Ammon's horn (tissue), 1 donor: ENCODE data around the gene QRFP.
"Not testable (repeated sequence)": the region's sequence is repeated elsewhere in the genome, so short reads cannot be mapped to it uniquely, and the experiment has no call there.

Source experiments
- DNase-seq: peaks from one replicate; pipeline ENCODE4 v3.0.0-alpha.2; 2016; ENCODE audit warnings: low spot score

QRFP gene

DNA sequence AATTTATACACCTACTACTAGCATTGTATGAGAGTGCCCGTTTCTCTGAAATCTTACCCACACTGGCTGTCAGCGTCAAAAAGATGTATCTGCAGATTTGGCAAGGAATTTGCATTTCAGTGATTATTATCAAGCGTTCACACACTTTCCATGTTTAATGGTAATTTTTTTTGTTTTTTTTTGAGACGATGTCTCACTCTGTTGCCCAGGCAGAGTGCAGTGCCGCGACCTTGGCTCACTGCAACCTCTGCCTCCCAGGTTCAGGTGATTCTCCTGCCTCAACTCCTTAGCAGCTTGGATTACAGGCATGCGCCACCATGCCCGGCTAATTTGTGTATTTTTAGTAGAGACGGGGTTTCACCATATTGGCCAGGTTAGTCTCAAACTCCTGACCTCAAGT, 47.3 kb downstream of the QRFP start:
- no peak for DNase-seq

DNA sequence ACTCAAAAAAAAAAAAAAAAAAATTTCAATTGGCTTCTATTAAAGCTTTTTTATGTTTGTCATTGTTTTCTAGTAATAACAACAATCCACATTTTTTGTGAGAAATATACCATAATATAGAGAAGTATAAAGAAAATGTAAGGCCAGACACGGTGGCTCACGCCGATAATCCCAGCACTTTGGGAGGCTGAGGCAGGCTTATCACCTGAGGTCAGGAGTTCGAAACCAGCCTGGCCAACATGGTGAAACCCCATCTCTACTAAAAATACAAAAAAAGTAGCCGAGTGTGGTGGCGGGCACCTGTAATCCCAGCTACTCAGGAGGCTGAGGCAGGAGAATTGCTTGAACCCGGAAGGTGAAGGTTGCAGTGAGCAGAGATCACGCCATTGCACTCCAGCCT, 48.1 kb downstream of the QRFP start:
- not testable (repeated sequence) for DNase-seq

DNA sequence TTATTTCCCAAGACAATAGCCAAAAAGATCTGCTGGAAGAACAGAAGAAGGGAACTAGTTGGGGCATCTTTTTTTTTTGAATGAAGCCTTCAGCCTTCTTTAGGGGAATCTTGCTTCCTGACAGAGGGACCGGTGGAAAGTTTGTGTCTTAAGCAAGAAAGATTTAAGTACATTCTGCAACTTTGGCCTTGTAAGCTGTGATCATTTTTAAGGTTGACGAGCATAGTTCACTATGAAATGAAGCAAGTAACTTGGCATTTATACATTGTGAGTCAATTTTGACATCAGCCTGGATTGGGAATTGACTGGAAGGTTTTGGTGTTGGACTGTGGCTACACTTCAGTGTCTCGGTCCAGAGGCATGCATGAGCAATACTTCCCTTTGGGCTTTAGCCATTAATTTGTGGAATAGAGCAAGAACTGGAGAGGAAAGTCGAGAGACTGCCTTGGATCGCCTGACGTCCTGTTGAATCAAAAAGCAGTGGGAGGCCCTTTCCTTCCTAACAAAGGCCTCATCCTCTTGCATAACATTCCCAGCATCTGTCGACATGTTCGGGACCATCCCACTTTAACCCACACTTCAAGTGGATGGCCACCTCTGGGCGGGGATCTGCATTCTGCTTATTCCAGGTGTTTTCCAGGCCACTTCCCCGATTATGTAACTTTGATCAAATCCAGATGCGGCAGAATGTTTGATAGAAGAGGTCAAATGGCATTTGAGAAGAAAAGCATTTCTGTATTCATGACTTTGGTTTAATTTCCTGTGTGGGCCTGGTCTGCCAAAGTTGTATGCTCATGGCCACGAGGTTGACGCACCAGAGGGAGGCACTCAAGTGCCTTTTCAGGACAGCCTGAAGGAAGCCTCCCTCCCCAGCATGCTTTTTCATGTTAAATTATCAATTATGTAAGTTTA, 49.0 kb downstream of the QRFP start:
- peak; percentile 48 for DNase-seq

DNA sequence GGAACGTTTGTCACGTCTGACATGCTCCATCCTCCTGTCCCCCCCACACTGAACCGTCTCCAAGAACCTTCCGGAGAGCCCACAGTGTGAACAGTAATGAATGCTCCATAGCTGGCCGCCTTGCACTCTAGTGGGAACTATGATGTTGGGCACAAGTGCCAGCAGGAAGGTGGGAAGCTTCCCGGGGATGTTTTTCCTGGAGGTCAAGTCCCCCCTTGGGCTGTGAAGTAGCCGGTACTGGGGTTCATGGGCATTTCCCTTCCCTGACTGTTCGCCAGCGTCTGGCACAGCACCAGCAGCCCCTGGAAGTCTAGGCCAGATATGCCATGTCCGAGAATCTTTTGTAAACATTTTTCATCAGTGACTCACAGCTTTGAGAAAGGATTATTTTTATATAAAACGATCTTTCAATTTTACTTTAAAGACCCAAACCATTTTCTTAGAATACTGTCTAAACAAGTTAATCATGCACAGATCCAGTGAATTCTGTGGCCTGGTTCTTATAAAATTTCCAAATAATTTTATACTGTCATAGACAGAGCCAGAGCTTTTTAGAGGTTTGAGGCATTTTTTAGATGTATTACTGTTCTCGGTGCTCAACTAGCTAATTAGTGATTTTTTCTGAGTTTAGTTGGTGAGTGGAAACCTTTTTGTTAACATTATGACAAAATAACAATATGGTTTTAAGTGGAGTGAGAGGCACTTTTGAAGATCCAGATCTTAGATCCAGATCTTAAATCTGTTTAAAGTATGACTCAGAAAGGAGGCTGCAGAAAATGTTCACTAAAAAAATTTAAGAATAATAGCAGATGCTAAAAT, 49.9 kb downstream of the QRFP start:
- peak; percentile 69 for DNase-seq

DNA sequence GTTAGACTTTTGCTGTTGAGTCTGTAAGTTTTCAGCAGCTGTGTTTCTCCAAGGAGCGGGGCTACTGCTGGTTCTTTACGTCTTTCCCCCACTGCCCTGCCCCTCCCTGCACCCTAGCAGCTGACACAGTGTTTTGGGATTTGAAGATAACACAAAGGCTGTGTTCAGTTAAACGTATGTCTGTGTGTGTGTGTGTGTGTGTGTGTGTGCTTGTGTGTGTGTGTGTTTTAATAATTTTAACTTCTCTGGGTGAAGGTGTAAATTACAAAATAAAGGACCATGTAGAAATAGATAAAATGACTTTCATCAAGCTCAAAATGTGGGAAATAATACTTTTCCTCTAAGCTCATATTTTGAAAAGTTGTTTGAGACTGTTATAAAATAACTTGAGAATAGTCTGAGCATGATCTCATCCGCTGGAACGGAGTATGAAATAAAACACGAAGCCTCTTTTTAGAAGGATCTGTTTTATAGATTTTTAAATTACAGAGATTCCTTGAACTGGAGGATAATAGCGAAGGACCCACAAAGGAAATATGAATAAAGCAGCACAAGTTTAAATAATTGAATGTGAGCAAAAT, 50.6 kb downstream of the QRFP start:
- peak; percentile 60 for DNase-seq

DNA sequence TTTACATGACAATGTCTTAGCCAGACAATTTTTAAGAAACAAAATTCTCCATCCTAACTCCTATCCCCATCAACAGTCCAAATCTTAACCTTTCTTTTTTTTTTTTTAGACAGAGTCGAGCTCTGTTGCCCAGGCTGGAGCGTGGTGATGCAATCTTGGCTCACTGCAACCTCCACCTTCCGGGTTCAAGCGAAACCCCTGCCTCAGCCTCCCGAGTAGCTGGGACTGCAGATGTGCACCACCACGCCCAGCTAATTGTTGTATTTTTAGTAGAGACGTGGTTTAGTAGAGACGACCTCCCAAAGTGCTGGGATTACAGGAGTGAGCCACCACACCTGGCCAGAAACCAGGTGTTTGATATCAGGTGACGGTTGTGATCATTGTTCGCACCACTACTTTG, 51.4 kb downstream of the QRFP start:
- no peak for DNase-seq

DNA sequence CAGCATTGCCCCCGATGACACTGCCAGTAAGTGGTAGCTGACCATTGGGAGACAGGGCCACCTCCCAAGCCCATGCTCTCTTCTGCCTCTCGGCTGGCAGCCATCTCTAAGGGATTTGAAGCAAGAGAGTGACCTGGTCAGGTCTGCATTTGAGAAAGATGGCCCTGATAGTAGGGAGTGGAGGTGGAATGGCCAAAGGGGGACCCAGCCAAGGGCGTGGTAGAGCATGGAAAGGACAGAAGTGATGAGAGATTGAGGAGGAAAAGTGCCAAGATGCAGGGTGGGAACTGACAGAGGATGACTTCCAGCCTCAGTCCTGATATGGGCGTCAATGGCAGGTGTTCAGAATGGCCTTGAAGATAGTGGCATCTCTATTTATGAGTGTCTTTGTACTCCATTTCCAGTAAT, 52.6 kb downstream of the QRFP start:
- DNase-seq, result no peak

DNA sequence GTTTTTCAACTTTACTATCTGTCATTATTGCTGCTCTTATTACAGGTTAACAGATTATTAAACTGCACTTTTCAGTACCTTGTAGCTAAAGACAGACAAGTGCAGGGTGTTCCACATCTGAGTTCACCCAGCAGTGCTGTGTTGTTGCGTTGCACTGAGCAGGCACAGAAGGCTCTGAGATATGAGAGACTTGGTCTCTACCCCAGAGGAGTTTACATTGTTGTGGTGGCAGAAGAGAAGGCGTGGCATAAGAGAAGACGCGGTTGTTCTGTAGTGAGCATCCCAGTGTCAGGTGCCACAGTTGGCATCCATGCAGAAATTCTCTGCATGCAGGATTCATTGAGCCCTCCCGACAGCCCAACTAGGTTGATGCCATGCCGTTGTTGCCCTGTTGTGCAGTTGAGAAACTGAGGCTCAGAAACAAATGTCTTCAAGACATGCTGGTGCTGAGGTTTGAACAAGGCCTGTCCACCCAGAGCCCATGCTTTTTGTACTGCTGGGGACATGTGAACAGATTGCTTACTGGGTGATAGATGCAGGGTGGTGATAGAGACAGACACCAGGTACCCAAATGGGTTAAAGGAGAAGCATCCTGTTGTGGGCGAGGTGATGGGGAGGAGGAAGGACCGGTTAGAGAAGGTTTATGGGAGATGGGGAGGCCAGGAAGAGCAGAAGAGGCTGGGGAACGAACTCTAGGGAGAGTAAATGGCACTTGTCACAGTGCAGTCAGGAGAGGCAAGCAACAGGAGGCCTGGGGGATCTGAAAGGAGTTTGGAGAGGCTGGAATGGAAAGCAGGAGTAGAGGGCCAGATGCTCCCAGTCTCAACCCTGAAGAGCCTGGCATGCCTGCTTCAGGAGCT, 53.3 kb downstream of the QRFP start:
- DNase-seq, result no peak
